Measurements from ENCODE around the gene MCRIP2.

DNA sequence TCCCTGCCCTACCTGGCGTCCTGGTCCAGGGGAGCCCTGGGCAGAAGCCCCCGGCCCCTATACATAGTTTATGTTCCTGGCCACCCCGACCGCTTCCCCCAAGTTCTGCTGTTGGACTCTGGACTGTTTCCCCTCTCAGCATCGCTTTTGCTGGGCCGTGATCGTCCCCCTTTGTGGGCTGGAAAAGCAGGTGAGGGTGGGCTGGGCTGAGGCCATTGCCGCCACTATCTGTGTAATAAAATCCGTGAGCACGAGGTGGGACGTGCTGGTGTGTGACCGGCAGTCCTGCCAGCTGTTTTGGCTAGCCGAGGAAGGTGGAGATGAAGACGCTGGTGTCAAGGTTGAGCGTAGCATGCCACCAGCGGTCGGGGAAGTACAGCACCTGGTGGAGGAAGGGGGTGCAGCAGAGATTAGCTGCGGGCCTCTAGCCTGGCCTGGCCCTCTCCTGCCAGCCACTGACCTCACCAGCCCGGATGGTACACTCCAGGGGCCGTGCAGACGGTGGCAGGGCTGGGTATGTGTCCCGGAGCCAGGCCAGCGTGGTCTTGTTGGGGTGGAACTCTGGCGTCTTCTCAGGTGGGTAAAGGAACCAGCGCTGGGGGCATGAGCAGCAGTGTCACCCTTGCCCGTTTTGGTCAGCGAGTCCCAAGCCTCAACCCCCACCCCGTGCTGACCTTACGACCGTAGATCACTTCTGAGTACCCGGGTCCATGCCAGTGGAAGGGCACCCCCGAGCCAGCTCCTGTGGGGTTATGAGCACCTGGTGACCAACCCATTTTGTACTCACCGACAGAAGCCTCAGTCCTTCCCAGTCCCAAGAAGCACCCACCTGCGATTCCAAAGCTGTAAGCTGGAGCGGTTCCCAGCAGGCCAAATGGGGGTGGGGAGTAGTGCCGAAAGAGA is 41.1 kb downstream of the MCRIP2 start:
- TF ChIP-seq FOXM1 (IDR thresholded peaks at IDR 0.05; ENCODE audit: borderline replicate concordance, low read depth), result no peak
- TF ChIP-seq, protein P1, sequence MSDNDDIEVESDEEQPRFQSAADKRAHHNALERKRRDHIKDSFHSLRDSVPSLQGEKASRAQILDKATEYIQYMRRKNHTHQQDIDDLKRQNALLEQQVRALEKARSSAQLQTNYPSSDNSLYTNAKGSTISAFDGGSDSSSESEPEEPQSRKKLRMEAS (IDR thresholded peaks at IDR 0.05), result no peak
- TF ChIP-seq TEAD4 (IDR thresholded peaks at IDR 0.05), result no peak
- TF ChIP-seq RAD21 (IDR thresholded peaks at IDR 0.05; ENCODE audit: low read depth), result no peak
- no peak for TF ChIP-seq EGR1 (IDR thresholded peaks at IDR 0.05)
- no peak for TF ChIP-seq YY1 (IDR thresholded peaks at IDR 0.05; ENCODE audit: low read depth)
- no peak for TF ChIP-seq TAF1 (IDR thresholded peaks at IDR 0.05; ENCODE audit: low read depth)
- TF ChIP-seq EP300 (IDR thresholded peaks at IDR 0.05; ENCODE audit: borderline replicate concordance), result no peak
- TF ChIP-seq, protein P2, sequence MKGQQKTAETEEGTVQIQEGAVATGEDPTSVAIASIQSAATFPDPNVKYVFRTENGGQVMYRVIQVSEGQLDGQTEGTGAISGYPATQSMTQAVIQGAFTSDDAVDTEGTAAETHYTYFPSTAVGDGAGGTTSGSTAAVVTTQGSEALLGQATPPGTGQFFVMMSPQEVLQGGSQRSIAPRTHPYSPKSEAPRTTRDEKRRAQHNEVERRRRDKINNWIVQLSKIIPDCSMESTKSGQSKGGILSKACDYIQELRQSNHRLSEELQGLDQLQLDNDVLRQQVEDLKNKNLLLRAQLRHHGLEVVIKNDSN (IDR thresholded peaks at IDR 0.05), result no peak
- TF ChIP-seq, protein P3, sequence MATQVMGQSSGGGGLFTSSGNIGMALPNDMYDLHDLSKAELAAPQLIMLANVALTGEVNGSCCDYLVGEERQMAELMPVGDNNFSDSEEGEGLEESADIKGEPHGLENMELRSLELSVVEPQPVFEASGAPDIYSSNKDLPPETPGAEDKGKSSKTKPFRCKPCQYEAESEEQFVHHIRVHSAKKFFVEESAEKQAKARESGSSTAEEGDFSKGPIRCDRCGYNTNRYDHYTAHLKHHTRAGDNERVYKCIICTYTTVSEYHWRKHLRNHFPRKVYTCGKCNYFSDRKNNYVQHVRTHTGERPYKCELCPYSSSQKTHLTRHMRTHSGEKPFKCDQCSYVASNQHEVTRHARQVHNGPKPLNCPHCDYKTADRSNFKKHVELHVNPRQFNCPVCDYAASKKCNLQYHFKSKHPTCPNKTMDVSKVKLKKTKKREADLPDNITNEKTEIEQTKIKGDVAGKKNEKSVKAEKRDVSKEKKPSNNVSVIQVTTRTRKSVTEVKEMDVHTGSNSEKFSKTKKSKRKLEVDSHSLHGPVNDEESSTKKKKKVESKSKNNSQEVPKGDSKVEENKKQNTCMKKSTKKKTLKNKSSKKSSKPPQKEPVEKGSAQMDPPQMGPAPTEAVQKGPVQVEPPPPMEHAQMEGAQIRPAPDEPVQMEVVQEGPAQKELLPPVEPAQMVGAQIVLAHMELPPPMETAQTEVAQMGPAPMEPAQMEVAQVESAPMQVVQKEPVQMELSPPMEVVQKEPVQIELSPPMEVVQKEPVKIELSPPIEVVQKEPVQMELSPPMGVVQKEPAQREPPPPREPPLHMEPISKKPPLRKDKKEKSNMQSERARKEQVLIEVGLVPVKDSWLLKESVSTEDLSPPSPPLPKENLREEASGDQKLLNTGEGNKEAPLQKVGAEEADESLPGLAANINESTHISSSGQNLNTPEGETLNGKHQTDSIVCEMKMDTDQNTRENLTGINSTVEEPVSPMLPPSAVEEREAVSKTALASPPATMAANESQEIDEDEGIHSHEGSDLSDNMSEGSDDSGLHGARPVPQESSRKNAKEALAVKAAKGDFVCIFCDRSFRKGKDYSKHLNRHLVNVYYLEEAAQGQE (IDR thresholded peaks at IDR 0.05; ENCODE audit: low read depth), result no peak
- no peak for TF ChIP-seq CREB1 (IDR thresholded peaks at IDR 0.05; ENCODE audit: low read depth)
- no peak for TF ChIP-seq CEBPB (IDR thresholded peaks at IDR 0.05)
- TF ChIP-seq NFIC (IDR thresholded peaks at IDR 0.05), result no peak

Data from Ishikawa (cell line).